Measurements from ENCODE around the gene LRRN2. TPM values are rescaled to one million over a fixed set of nuclear protein-coding genes. Genes with fewer than 3 reads are reported as not detected.

The LRRN2 gene
- total and polyA plus RNA-seq, 2 donors (not counting 3 experiments of a cell fraction or from before 2014, with no cell fraction given): not detected

DNA sequence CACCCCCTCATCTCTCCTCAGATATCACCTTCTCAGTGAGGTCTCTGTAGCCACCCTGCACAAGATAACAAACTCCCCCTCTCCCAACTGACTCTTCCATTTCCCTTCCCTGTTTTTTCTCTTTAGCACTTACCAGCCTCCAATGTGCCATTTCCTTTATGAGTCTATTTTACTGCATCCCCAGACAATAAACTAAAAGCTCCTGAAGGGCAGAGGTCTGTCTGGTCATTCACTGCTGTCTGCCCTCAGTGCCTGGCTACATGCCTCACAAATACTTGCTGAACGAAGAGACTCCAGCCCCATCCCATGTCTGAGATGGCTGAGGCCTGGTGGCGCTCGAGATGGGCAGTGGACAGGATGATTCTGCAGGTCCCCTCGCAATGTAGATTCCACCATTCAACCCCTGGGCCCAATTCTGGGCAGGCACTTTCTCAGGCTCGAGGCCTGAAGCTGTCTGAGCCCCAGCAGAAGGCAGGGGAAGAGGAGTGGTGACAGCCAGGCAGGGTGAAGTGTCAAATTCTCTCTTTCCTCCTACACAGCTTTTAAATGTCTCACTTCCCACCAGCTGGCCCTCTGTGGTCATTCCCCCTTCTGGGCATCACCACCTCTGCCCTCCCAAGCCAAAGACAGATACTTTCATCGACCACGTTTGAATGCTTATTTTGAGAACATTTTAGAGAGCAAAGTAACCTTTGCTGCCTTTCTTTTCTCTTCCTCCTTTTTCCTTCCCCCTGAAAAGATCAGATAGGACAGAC is 6.6 kb downstream of the LRRN2 start:
- Histone ChIP-seq H3K4me1 (ENCODE audit: control insufficient read depth, extremely low read depth, insufficient read depth, low read length) (no peaks in the 10 kb centered on the region), H3K27me3 (ENCODE audit: control insufficient read depth in 2 of 2, insufficient read depth in 2 of 2, low read length in 2 of 2) (peaks cover 6 to 10% of the 10 kb centered on the region in 2 experiments), H2AFZ (ENCODE audit: low read depth, low read length) (no peak overlapping the region), H3K9ac (replicated peaks; ENCODE audit: extremely low read depth, insufficient read depth, low read length) (no peak overlapping the region), H4K20me1 (replicated peaks; ENCODE audit: control insufficient read depth, extremely low read depth, insufficient read depth, low read length) (no peaks in the 10 kb centered on the region), H3K4me3 (replicated peaks in 1 of 3; ENCODE audit: insufficient read depth in 1 of 3, low read depth in 1 of 3, low read length in 3 of 3) (no peak overlapping the region), H3K79me2 (ENCODE audit: control insufficient read depth, insufficient read depth, low read length) (no peaks in the 10 kb centered on the region), H3K9me3 (replicated peaks; ENCODE audit: control insufficient read depth, insufficient read depth, low read length) (no peaks in the 10 kb centered on the region), H3K4me2 (ENCODE audit: insufficient read depth, low read length) (no peak overlapping the region), H3K27ac (ENCODE audit: insufficient read depth, low read depth, low read length) (no peak overlapping the region), H3K36me3 (ENCODE audit: control insufficient read depth in 2 of 2, extremely low read depth in 1 of 2, insufficient read depth in 2 of 2, low read length in 2 of 2) (no peaks in the 10 kb centered on the region), H3K9me1 (replicated peaks; ENCODE audit: control insufficient read depth, extremely low read depth, insufficient read depth, low read length) (no peaks in the 10 kb centered on the region)
- DNase-seq (ENCODE audit: low read depth, low spot score): no peak
- POLR2A ChIA-PET: no interaction called here
- FAIRE-seq: no peak
- BruUV-seq (replicated peaks): no TSS peak
- intact Hi-C loops (cut with micrococcal nuclease): no loop called here
- TF ChIP-seq EZH2 (IDR thresholded peaks at IDR 0.05; ENCODE audit: borderline replicate concordance, low read depth, low read length, severe bottlenecking) (no peak), POLR2A (IDR thresholded peaks at IDR 0.05; ENCODE audit: low read depth, low read length) (no peak), FOS (IDR thresholded peaks at IDR 0.05; ENCODE audit: borderline replicate concordance, insufficient read depth, low read length) (no peak), GATA2 (IDR thresholded peaks at IDR 0.05; ENCODE audit: insufficient read depth, insufficient read length, low read depth, low read length) (no peak), MYC (IDR thresholded peaks at IDR 0.05; ENCODE audit: low read depth, low read length) (no peak), JUN (IDR thresholded peaks at IDR 0.05; ENCODE audit: borderline replicate concordance, insufficient read depth, insufficient read length, low read depth) (no peak), POLR2AphosphoS5 (IDR thresholded peaks at IDR 0.05; ENCODE audit: insufficient read depth, low read depth, low read length) (no peak)
- TF ChIP-seq, protein P1, sequence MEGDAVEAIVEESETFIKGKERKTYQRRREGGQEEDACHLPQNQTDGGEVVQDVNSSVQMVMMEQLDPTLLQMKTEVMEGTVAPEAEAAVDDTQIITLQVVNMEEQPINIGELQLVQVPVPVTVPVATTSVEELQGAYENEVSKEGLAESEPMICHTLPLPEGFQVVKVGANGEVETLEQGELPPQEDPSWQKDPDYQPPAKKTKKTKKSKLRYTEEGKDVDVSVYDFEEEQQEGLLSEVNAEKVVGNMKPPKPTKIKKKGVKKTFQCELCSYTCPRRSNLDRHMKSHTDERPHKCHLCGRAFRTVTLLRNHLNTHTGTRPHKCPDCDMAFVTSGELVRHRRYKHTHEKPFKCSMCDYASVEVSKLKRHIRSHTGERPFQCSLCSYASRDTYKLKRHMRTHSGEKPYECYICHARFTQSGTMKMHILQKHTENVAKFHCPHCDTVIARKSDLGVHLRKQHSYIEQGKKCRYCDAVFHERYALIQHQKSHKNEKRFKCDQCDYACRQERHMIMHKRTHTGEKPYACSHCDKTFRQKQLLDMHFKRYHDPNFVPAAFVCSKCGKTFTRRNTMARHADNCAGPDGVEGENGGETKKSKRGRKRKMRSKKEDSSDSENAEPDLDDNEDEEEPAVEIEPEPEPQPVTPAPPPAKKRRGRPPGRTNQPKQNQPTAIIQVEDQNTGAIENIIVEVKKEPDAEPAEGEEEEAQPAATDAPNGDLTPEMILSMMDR (IDR thresholded peaks at IDR 0.05; ENCODE audit: extremely low read depth in 1 of 2, insufficient read depth in 1 of 2, low read depth in 1 of 2, low read length in 2 of 2): no peak
- TF ChIP-seq, protein P2, sequence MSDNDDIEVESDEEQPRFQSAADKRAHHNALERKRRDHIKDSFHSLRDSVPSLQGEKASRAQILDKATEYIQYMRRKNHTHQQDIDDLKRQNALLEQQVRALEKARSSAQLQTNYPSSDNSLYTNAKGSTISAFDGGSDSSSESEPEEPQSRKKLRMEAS (IDR thresholded peaks at IDR 0.05; ENCODE audit: insufficient read depth, insufficient read length): no peak
- CTCF ChIA-PET: no interaction called here
- dilution Hi-C loops (cut with MboI; ENCODE audit: extremely low pct_ligation_motif_present, low sequenced_read_pairs): no loop called here
